ENCODE data around the gene PCDH9. TPM values are rescaled to one million over a fixed set of nuclear protein-coding genes. Genes with fewer than 3 reads are reported as not detected.

PCDH9 gene
- polyA plus RNA-seq, 1 of the 3 experiments (the other 2 are of a cell fraction), result 1.3 TPM

DNA sequence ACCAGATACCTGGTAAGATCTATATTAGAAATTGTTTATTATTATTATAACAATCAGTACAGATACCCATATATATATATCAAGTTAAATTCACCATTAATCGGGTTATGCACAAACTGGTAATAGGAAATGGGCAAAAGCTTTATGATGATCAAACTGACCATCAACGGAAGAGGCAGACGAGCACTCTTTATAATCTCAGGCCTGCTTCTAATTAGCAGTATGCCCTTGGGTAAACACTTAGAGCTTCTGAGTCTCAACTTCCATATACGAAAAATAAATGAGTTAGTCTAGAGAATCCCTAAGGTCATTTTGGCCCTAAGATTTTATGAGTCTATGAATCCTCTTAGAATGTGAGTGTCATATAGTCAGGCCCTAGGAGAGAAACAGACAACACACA is 710.9 kb downstream of the PCDH9 start:
- H3K9ac ChIP-seq, result no peak overlapping the region
- H3K36me3 ChIP-seq (replicated peaks in 1 of 2; ENCODE audit: control insufficient read depth in 1 of 2, insufficient read depth in 2 of 2, low read length in 1 of 2), result no peaks in the 10 kb centered on the region
- no peaks in the 10 kb centered on the region for H3K9me3 ChIP-seq
- H3K4me3 ChIP-seq (ENCODE audit: low read depth in 2 of 2, low read length in 1 of 2), result no peak overlapping the region
- peak; percentile 21 for DNase-seq
- no peaks in the 10 kb centered on the region for H3F3A ChIP-seq (replicated peaks; ENCODE audit: insufficient read depth)
- no peaks in the 10 kb centered on the region for H3K9me2 ChIP-seq
- H3K4me1 ChIP-seq (ENCODE audit: control insufficient read depth in 1 of 2, insufficient read depth in 2 of 2, low read depth in 1 of 2, low read length in 1 of 2), result peaks cover 0 to 23% of the 10 kb centered on the region in 2 experiments; a peak in 2 of 4 replicates
- H2AFZ ChIP-seq (ENCODE audit: low read depth), result no peak overlapping the region
- ChIA-PET CTCF (no interaction called here), POLR2A (no interaction called here)
- peak overlapping the region in 1 of 2 experiments; percentile 82; a peak in 2 of 4 replicates for H3K27ac ChIP-seq (ENCODE audit: low read depth in 2 of 2, low read length in 1 of 2)
- TF ChIP-seq RCOR1 (IDR thresholded peaks at IDR 0.05; ENCODE audit: low read length) (peak; percentile 16; the same call in 1 of the 2 replicates), NFIC (IDR thresholded peaks at IDR 0.05; ENCODE audit: borderline replicate concordance) (no peak), EP300 (IDR thresholded peaks at IDR 0.05; ENCODE audit: borderline replicate concordance in 1 of 2, low read depth in 1 of 2, low read length in 1 of 2) (peak in 1 of 2 experiments; percentile 78; a peak in 2 of 4 replicates), IRF3 (IDR thresholded peaks at IDR 0.05; ENCODE audit: low read depth, low read length) (no peak), MXI1 (IDR thresholded peaks at IDR 0.05; ENCODE audit: low read depth, low read length) (no peak), FOXJ3 (CRISPR knock-in tag; IDR thresholded peaks at IDR 0.05) (no peak), SIN3A (IDR thresholded peaks at IDR 0.05; ENCODE audit: borderline replicate concordance, low read depth, low read length) (no peak), CHD2 (IDR thresholded peaks at IDR 0.05; ENCODE audit: low read length, partially characterized antibody) (peak; percentile 8)
- TF ChIP-seq, protein P1, sequence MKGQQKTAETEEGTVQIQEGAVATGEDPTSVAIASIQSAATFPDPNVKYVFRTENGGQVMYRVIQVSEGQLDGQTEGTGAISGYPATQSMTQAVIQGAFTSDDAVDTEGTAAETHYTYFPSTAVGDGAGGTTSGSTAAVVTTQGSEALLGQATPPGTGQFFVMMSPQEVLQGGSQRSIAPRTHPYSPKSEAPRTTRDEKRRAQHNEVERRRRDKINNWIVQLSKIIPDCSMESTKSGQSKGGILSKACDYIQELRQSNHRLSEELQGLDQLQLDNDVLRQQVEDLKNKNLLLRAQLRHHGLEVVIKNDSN (IDR thresholded peaks at IDR 0.05; ENCODE audit: borderline replicate concordance, low read depth), result no peak
- H3K4me2 ChIP-seq, result no peak overlapping the region
- WGBS (ENCODE audit: low lambda C conversion rate), result 67% methylated on average over 4 of the region's 4 CpGs
- H3K27me3 ChIP-seq (ENCODE audit: insufficient read depth), result no peaks in the 10 kb centered on the region
- H3K79me2 ChIP-seq (ENCODE audit: insufficient read depth), result no peaks in the 10 kb centered on the region
- no peaks in the 10 kb centered on the region for H4K20me1 ChIP-seq (ENCODE audit: insufficient read depth)

- POLR2A ChIA-PET, result no interaction called here
- CTCF ChIA-PET, result no interaction called here
- TF ChIP-seq RAD21 (IDR thresholded peaks at IDR 0.05; ENCODE audit: low read length) (no peak), YY1 (IDR thresholded peaks at IDR 0.05; ENCODE audit: low read depth) (no peak)
Observed at GRCh38 chr13:66518068-66518467, 712.1 kb downstream of the PCDH9 start.

More at GRCh38 chr13:66518068-66518467, 712.1 kb downstream of the PCDH9 start:
- no peaks in the 10 kb centered on the region for H3K9me2 ChIP-seq
- no peaks in the 10 kb centered on the region for H3F3A ChIP-seq (replicated peaks; ENCODE audit: insufficient read depth)
- DNase-seq, result no peak
- H3K4me2 ChIP-seq, result no peak overlapping the region
- WGBS (ENCODE audit: low lambda C conversion rate), result 91% methylated on average over 2 of the region's 2 CpGs
- peak overlapping the region in 1 of 2 experiments; percentile 82; a peak in 1 of 4 replicates for H3K27ac ChIP-seq (ENCODE audit: low read depth in 2 of 2, low read length in 1 of 2)
- H3K27me3 ChIP-seq (ENCODE audit: insufficient read depth), result no peaks in the 10 kb centered on the region
- no peaks in the 10 kb centered on the region for H4K20me1 ChIP-seq (ENCODE audit: insufficient read depth)
- H3K4me3 ChIP-seq (ENCODE audit: low read depth in 2 of 2, low read length in 1 of 2), result no peak overlapping the region
- H3K9me3 ChIP-seq, result no peaks in the 10 kb centered on the region
- no peak overlapping the region for H2AFZ ChIP-seq (ENCODE audit: low read depth)
- no peaks in the 10 kb centered on the region for H3K79me2 ChIP-seq (ENCODE audit: insufficient read depth)
- H3K36me3 ChIP-seq (replicated peaks in 1 of 2; ENCODE audit: control insufficient read depth in 1 of 2, insufficient read depth in 2 of 2, low read length in 1 of 2), result no peaks in the 10 kb centered on the region
- H3K4me1 ChIP-seq (ENCODE audit: control insufficient read depth in 1 of 2, insufficient read depth in 2 of 2, low read depth in 1 of 2, low read length in 1 of 2), result peaks cover 5 to 23% of the 10 kb centered on the region in 2 experiments; a peak in 3 of 4 replicates
- H3K9ac ChIP-seq, result no peak overlapping the region

Data from SK-N-SH (cell line).